ENCODE measurements around the gene P2RY2. TPM values are rescaled to one million over a fixed set of nuclear protein-coding genes. Genes with fewer than 3 reads are reported as not detected.

Gene P2RY2
- total RNA-seq, 4 donors from 2014 or later = 36.2 to 50.3 (median 43.8) TPM

- H3K27ac ChIP-seq = peak overlapping the region in 1 of 4 donors; percentile 32
- WGBS, 2 donors = 29 to 34% methylated on average over 5 to 7 of the region's 12 CpGs
- H3K4me1 ChIP-seq = peaks cover 11 to 40% (median 21%) of the 10 kb centered on the region in 3 donors
Observed at GRCh38 chr11:73242251-73243092, 24.4 kb downstream of the P2RY2 start.

GRCh38 chr11:73243093-73243485, 25.0 kb downstream of the P2RY2 start:
- Histone ChIP-seq H3K27me3 (no peaks in the 10 kb centered on the region), H3K4me1 (peaks cover 11 to 34% (median 18%) of the 10 kb centered on the region in 3 donors), H3K9me3 (no peaks in the 10 kb centered on the region), H3K36me3 (peaks cover 0 to 42% (median 0%) of the 10 kb centered on the region in 3 donors), H3K27ac (no peak overlapping the region), H3K4me3 (no peak overlapping the region)
- DNase-seq = no peak
- no peak for TF ChIP-seq POLR2A (IDR thresholded peaks at IDR 0.05)
- no peak for TF ChIP-seq CTCF (IDR thresholded peaks at IDR 0.05)
- 74 to 82% methylated on average over 5 to 8 of the region's 8 CpGs for WGBS, 2 donors
- intact Hi-C loops (cut with DNase I) = no loop called here

More at GRCh38 chr11:73242251-73243092, 24.4 kb downstream of the P2RY2 start:
- intact Hi-C loops (cut with DNase I) = no loop called here
- Histone ChIP-seq H3K27me3 (no peaks in the 10 kb centered on the region), H3K9me3 (no peaks in the 10 kb centered on the region), H3K4me3 (peak overlapping the region in 1 of 4 donors; percentile 49), H3K36me3 (peaks cover 0 to 48% (median 0%) of the 10 kb centered on the region in 3 donors)
- TF ChIP-seq CTCF (IDR thresholded peaks at IDR 0.05) (peak; percentile 74 to 90 (median 82)), POLR2A (IDR thresholded peaks at IDR 0.05) (no peak)
- no peak for DNase-seq

GRCh38 chr11:73244589-73245240, 26.6 kb downstream of the P2RY2 start:
- H3K27ac ChIP-seq = no peak overlapping the region
- TF ChIP-seq CTCF (IDR thresholded peaks at IDR 0.05) (no peak), POLR2A (IDR thresholded peaks at IDR 0.05) (no peak)
- no peaks in the 10 kb centered on the region for H3K27me3 ChIP-seq
- H3K4me3 ChIP-seq = no peak overlapping the region
- H3K4me1 ChIP-seq = peaks cover 9 to 25% (median 17%) of the 10 kb centered on the region in 3 donors
- H3K36me3 ChIP-seq = peaks cover 0 to 26% (median 0%) of the 10 kb centered on the region in 3 donors
- WGBS, 2 donors = 63 to 80% methylated on average over 4 of the region's 4 CpGs
- intact Hi-C loops (cut with DNase I) = no loop called here
- H3K9me3 ChIP-seq = no peaks in the 10 kb centered on the region
- no peak for DNase-seq

- TF ChIP-seq POLR2A (IDR thresholded peaks at IDR 0.05) (no peak), CTCF (IDR thresholded peaks at IDR 0.05) (no peak)
- Histone ChIP-seq H3K27ac (no peak overlapping the region), H3K36me3 (peaks cover 0 to 22% (median 0%) of the 10 kb centered on the region in 3 donors), H3K9me3 (no peaks in the 10 kb centered on the region), H3K27me3 (no peaks in the 10 kb centered on the region), H3K4me1 (peaks cover 4 to 17% (median 13%) of the 10 kb centered on the region in 3 donors), H3K4me3 (no peak overlapping the region)
- no peak for DNase-seq
- WGBS, 2 donors = 71 to 80% methylated on average over 4 to 6 of the region's 6 CpGs
- intact Hi-C loops (cut with DNase I) = no loop called here
Observed at GRCh38 chr11:73245461-73245860, 27.4 kb downstream of the P2RY2 start.

GRCh38 chr11:73246303-73246702, 28.2 kb downstream of the P2RY2 start:
- intact Hi-C loops (cut with DNase I) = no loop called here
- Histone ChIP-seq H3K27me3 (no peaks in the 10 kb centered on the region), H3K4me3 (no peak overlapping the region), H3K9me3 (no peaks in the 10 kb centered on the region), H3K36me3 (peaks cover 0 to 14% (median 0%) of the 10 kb centered on the region in 3 donors), H3K27ac (no peak overlapping the region), H3K4me1 (peaks cover 3 to 11% (median 10%) of the 10 kb centered on the region in 3 donors)
- DNase-seq = no peak
- TF ChIP-seq CTCF (IDR thresholded peaks at IDR 0.05) (no peak), POLR2A (IDR thresholded peaks at IDR 0.05) (no peak)
- 72 to 79% methylated on average over 2 of the region's 2 CpGs for WGBS, 2 donors

Measured in esophagus squamous epithelium (tissue), 5 donors.